GM23248 (cell line): ENCODE data around the gene PTPN1.

Experiments
- EZH2 ChIP-seq: fragments of 200-600 bp; sonication (generic); IDR thresholded peaks from 2 replicates; pipeline ENCODE4 v1.6.1; 2018; ENCODE audit warnings: antibody characterized with exemption, mild to moderate bottlenecking; ENCODE audit not compliant: insufficient read depth, poor library complexity, severe bottlenecking
- EZH2phosphoT487 ChIP-seq: fragments of 200-600 bp; sonication (generic); IDR thresholded peaks from 2 replicates; pipeline ENCODE4 v1.6.1; 2018; ENCODE audit warnings: antibody characterized with exemption, moderate library complexity, mild to moderate bottlenecking, low read depth; ENCODE audit not compliant: insufficient read depth

DNA sequence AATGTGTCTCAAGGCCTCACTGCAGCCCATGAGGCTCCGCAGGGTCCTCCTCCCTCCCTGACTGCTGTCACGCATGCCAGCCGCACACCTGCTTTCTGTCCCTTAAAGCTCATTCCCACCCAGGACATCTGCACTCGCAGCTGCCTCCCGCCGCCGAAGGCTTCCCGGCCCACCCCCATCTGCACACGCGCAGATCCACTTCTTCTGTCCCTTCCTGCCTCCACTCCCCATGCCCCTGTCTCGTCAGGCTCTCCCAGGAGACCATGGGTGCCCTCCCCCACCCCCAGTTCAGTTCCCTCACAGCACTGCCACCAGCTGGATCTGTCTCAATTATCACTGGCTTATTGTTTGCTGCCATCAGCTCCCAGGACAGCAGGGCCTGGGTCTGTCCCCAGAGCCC lies 118.1 kb downstream of the PTPN1 start:
- TF ChIP-seq EZH2: no peak
- TF ChIP-seq EZH2phosphoT487: no peak
